Measurements from ENCODE around the gene ZNF652.
"Not testable (repeated sequence)": the region's sequence is repeated elsewhere in the genome, so short reads cannot be mapped to it uniquely, and the experiment has no call there.

The ZNF652 gene

DNA sequence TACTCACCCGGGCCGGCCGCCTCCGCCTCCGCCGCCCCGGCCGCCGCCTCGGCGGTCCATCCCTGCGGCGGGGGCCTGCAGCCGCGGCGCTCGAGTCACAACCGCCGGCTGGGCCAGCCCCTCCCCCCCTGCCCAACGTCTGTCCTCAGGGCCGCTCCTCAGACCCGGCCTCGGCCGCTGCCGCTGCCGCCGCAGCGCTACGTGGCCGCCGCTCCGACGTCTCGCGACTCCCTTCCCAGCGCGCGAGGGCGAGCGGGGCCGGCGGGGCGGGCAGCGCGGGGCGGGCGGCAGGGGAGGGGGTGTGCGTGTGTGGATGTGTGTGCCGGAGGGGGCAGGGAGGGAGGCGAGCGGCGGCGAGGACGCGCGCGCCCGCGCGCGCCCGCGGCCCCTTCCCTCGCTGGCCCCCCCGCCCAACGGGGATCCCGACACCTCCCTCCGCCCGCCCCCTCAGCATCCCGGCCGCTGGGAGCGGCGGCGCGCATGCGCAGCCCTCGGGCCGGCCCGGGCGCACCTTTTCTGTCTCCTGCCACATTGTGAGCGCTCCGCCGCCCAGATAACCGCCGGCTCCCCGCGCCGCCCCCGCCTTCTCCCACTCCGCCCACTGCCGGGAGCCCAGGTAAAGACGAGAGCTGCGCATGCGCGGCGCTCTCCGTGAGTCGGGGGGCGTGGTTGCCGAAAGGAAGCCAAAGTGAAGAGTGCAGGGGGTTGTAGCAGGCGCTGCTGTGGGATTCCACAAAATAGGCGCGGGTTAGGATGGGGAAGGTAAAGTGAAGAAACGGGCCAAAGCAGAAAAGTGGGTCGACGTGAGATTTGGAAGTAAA, at the start of gene ZNF652:
Gene ZNF652 (minus strand): TSS at position 349 of the 821 bp plus-strand sequence. CDS start 44,525 bp downstream, outside the sequence.
- peak; percentile 96 for DNase-seq

GRCh38 chr17:49409066-49409465, 47.0 kb upstream of the ZNF652 start:
- no peak for DNase-seq

GRCh38 chr17:49407981-49408501, 46.0 kb upstream of the ZNF652 start:
- DNase-seq, result peak; percentile 85

DNA sequence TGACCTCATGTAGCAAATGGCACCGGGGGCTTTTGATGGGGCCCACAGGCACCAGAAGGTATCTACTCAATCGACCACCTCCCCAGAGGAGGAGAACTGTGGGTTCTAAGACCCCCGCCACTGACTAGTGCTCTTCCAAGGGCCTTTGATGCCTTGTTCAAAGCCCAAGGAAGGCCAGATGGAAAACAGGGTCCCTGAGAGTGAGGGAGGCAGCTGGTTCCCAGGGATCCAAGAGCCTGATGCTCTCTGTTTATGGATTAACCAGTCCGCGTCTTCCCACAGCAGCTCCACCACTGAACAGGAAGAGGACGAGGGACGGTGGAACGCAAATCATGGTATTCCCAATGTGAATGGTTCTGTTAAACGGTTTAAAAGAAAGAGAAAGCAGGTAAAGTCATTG, 45.0 kb upstream of the ZNF652 start:
- no peak for DNase-seq

GRCh38 chr17:49406421-49407061, 44.5 kb upstream of the ZNF652 start:
- no peak for DNase-seq

- no peak for DNase-seq
Measured at GRCh38 chr17:49404906-49405305, 42.9 kb upstream of the ZNF652 start.

GRCh38 chr17:49404361-49404760, 42.3 kb upstream of the ZNF652 start:
- no peak for DNase-seq

- DNase-seq, result no peak
Measured at GRCh38 chr17:49403514-49404289, 41.7 kb upstream of the ZNF652 start.

DNA sequence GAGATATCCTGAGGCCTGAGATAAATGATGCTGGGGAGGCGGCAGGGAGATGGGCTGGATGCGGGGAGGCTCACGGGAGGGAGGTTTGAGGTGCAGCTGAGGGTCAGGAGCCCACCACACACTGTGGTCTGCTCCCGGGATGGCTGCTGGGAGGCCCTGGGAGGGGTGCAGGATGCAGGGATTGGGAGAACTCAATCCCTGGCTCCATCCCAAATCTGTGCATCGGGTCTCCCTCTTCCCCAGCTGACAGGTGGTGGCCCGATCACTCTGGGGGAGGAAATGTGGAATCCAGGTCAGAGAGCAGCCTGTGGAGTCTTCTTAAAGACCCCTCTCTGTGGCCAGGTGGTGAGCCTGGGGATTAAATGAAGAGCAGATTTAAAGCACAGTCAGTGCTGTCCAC, 40.7 kb upstream of the ZNF652 start:
- DNase-seq, result no peak

GRCh38 chr17:49401971-49402611, 40.0 kb upstream of the ZNF652 start:
- no peak for DNase-seq

- DNase-seq, result no peak
Measured at GRCh38 chr17:49399995-49400394, 37.9 kb upstream of the ZNF652 start.

GRCh38 chr17:49397586-49397985, 35.5 kb upstream of the ZNF652 start:
- DNase-seq, result no peak

DNA sequence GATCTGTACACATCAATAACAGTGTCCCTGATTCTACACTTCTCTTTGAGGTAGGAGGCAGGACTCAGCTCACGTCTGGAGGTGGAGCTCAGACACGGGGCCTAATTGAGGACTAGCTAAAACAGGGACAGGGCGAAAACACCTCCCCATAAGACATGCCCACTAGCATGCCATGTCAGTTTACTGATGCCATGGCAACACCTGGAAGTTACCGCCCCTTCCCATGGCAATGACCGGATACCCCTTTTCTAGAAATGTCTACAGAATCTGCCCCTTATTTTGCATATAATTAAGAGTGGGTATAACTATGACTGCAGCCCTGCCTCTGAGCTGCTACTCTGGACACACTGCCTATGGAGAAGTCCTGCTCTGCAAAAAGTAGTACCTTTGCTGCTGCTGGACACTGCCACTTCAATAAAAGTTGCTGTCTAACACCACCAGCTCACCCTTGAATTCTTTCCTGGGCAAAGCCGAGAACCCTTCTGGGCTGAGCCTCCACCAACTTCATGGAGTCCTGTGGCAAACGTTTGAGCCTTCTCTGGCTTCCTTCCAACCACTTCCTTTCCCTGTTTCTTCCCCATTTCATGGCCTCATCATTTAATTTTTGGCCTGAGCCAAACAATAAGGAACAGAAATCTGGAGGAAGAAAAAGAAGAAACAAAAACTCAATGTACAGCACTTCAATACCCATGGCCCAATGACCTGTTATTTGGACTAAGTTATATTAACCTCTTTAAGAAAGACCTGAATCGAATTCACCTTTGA, 31.6 kb upstream of the ZNF652 start:
- DNase-seq, result no peak

DNA sequence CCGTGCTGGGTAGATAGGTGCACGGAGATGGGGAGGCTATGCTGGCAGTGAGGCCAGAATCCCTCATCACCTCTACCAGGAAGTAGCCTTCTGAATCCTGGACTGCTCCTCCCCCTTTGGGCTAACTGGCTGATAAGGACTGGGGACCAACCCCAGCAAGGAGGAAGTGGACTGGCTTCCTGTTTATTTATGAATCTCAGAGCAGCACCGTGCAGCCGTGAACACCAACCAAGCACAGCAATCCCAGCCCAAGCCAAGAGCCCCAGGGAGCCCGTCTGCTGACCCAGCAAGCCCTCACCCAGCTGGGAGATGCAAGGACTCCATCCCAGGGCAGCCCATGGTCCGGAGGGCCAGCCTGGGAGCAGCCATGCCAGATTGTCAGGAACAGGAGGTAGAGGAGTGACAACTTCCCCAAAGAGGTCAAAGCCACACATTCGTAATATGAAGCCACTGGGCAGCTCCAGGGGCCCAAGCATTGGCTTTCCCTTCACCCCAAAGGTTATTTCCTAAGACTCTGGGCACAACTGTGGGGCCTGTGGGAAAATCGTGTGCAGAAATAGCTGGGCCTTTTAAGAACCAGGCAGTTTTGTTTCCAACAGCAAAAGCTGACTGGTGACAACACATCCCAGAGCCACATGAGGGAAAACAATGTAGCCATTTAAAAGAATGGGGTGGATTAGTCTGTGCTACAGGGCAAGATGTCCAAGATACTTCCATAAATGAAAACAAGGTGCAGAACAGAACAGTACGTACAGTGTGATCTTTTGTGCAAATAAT, 28.7 kb upstream of the ZNF652 start:
- DNase-seq, result no peak

GRCh38 chr17:49389514-49390347, 27.7 kb upstream of the ZNF652 start:
- DNase-seq, result not testable (repeated sequence)

- DNase-seq, result no peak
Measured at GRCh38 chr17:49388692-49389513, 26.9 kb upstream of the ZNF652 start.

GRCh38 chr17:49388290-49388640, 26.2 kb upstream of the ZNF652 start:
- peak; percentile 16 for DNase-seq

DNA sequence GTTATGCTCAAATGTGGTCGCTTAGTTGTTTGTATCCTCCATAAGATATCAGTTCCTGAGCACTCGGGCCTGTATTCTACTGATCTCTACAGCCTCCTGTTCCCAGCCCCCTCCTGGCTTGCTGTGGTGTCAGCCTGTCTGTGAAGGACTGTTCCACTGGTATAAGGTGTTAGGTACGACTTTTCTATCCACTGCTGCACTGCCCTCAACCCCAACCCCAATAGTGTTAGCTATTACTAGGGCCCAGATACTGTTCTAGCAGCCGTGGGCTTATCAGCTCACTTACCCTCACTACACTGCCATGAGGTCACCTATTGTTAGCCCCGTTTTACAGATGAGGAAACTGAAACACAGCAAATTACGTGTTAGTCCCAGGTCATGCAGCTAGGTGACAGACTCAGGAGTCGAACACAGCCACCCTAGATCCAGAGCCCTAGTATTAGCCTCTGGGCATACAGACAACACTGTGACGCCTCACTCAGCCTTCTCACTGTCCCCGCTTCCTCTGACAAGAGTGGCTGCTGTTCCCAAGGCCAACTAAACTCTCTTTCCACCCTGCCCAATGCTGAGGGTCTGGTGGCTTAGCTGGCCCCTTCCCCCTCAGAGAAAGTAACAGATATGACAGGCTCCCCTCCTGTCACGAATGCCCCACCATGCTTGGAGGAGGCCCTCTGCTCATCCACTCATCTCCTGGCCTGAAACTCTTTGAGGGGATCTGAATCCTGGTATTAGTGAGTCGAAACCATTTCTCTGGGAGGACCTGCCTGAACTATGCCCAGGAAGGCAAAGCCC, 25.6 kb upstream of the ZNF652 start:
- DNase-seq, result no peak

GRCh38 chr17:49386373-49386772, 24.3 kb upstream of the ZNF652 start:
- DNase-seq, result no peak

Measured in activated CD4-positive, alpha-beta T cell treated with anti-CD3 and anti-CD28 coated beads, Interleukin-2, amount 50 U/mL, for 1 hour (primary cell).